ENCODE measurements around the gene HPCAL1. TPM values are rescaled to one million over a fixed set of nuclear protein-coding genes. Genes with fewer than 3 reads are reported as not detected.

Gene HPCAL1
- total RNA-seq, 1 experiment from 2014 or later: 60.9 TPM

GRCh38 chr2:10336283-10336682 lies 33.6 kb downstream of the HPCAL1 start:
- DNase-seq (ENCODE audit: low read depth): no peak

- DNase-seq (ENCODE audit: low read depth): no peak
Measured at GRCh38 chr2:10337449-10338269, 35.0 kb downstream of the HPCAL1 start.

- DNase-seq (ENCODE audit: low read depth): no peak
Measured at GRCh38 chr2:10338270-10339188, 35.8 kb downstream of the HPCAL1 start.

GRCh38 chr2:10339647-10340592 lies 37.2 kb downstream of the HPCAL1 start:
- DNase-seq (ENCODE audit: low read depth): no peak

- DNase-seq (ENCODE audit: low read depth): no peak
Measured at GRCh38 chr2:10340593-10340975, 37.9 kb downstream of the HPCAL1 start.

GRCh38 chr2:10341193-10341592 lies 38.5 kb downstream of the HPCAL1 start:
- DNase-seq (ENCODE audit: low read depth): no peak

- DNase-seq (ENCODE audit: low read depth): no peak
Measured at GRCh38 chr2:10342245-10342951, 39.7 kb downstream of the HPCAL1 start.

GRCh38 chr2:10343191-10343590 lies 40.5 kb downstream of the HPCAL1 start:
- no peak for DNase-seq (ENCODE audit: low read depth)

- DNase-seq (ENCODE audit: low read depth): no peak
Measured at GRCh38 chr2:10343658-10344057, 41.0 kb downstream of the HPCAL1 start.

GRCh38 chr2:10344105-10345066 lies 41.7 kb downstream of the HPCAL1 start:
- no peak for DNase-seq (ENCODE audit: low read depth)

- DNase-seq (ENCODE audit: low read depth): no peak
Measured at GRCh38 chr2:10345126-10345525, 42.4 kb downstream of the HPCAL1 start.

GRCh38 chr2:10345813-10346212 lies 43.1 kb downstream of the HPCAL1 start:
- DNase-seq (ENCODE audit: low read depth): no peak

GRCh38 chr2:10346929-10347561 lies 44.3 kb downstream of the HPCAL1 start:
- peak; percentile 76 for DNase-seq (ENCODE audit: low read depth)

- DNase-seq (ENCODE audit: low read depth): no peak
Measured at GRCh38 chr2:10347562-10347948, 44.9 kb downstream of the HPCAL1 start.

GRCh38 chr2:10348891-10349290 lies 46.2 kb downstream of the HPCAL1 start:
- DNase-seq (ENCODE audit: low read depth): no peak

GRCh38 chr2:10350761-10351160 lies 48.1 kb downstream of the HPCAL1 start:
- no peak for DNase-seq (ENCODE audit: low read depth)

GRCh38 chr2:10352361-10352760 lies 49.7 kb downstream of the HPCAL1 start:
- no peak for DNase-seq (ENCODE audit: low read depth)

GRCh38 chr2:10352972-10353371 lies 50.3 kb downstream of the HPCAL1 start:
- DNase-seq (ENCODE audit: low read depth): no peak

GRCh38 chr2:10353931-10354330 lies 51.2 kb downstream of the HPCAL1 start:
- DNase-seq (ENCODE audit: low read depth): no peak
